Measurements from ENCODE around the gene SYCE3.

Gene SYCE3

GRCh38 chr22:50532824-50533796 lies 29.6 kb downstream of the SYCE3 start:
- H3K23ac ChIP-seq (ENCODE audit: low read length in 2 of 2) = no peak overlapping the region
- H3K27me3 ChIP-seq (ENCODE audit: control insufficient read depth in 1 of 2, insufficient read depth in 1 of 2, low read length in 2 of 2) = peaks cover 0 to 27% of the 10 kb centered on the region in 2 experiments
- 94% methylated on average over 17 of the region's 19 CpGs for WGBS
- H2BK15ac ChIP-seq (ENCODE audit: low read depth, poor library complexity, severe bottlenecking) = no peak overlapping the region
- no peak overlapping the region for H2AK5ac ChIP-seq (ENCODE audit: low read length, severe bottlenecking)
- no peak overlapping the region for H2BK12ac ChIP-seq (ENCODE audit: low read length in 2 of 2)
- H3K4me2 ChIP-seq (ENCODE audit: low read length, poor library complexity, severe bottlenecking) = no peak overlapping the region
- H3K9ac ChIP-seq (ENCODE audit: low read length) = peak overlapping the region; percentile 93
- peaks cover 35% of the 10 kb centered on the region for H3K4me1 ChIP-seq (ENCODE audit: control insufficient read depth, insufficient read depth, low read depth, low read length)
- DNase-seq = peak; percentile 3
- H2AFZ ChIP-seq (ENCODE audit: low read depth, low read length) = no peak overlapping the region
- no peak overlapping the region for H3K18ac ChIP-seq (ENCODE audit: low read depth in 1 of 2, low read length in 2 of 2)
- H4K91ac ChIP-seq (ENCODE audit: low read length) = no peak overlapping the region
- no peak overlapping the region for H3K27ac ChIP-seq (ENCODE audit: low read length, poor library complexity, severe bottlenecking)
- peaks cover 2% of the 10 kb centered on the region for H3K79me1 ChIP-seq (replicated peaks; ENCODE audit: low read length, poor library complexity, severe bottlenecking)
- no peak overlapping the region for H2BK5ac ChIP-seq (ENCODE audit: low read depth, low read length, poor library complexity, severe bottlenecking)
- peak overlapping the region in 1 of 2 experiments; percentile 28 for H3K4ac ChIP-seq (ENCODE audit: low read depth in 1 of 2, low read length in 2 of 2)
- no peak overlapping the region for H3K14ac ChIP-seq (ENCODE audit: low read length in 2 of 2)
- no peaks in the 10 kb centered on the region for H3K9me3 ChIP-seq (ENCODE audit: control insufficient read depth, low read length)
- peaks cover 0 to 3% of the 10 kb centered on the region in 2 experiments for H3K36me3 ChIP-seq (ENCODE audit: control insufficient read depth in 1 of 2, insufficient read depth in 2 of 2, low read depth in 1 of 2, low read length in 2 of 2)
- no peak overlapping the region for H4K8ac ChIP-seq (ENCODE audit: low read length)
- peak overlapping the region; percentile 71 for H2BK120ac ChIP-seq (ENCODE audit: low read depth, low read length)
- no peak overlapping the region for H3K4me3 ChIP-seq (ENCODE audit: insufficient read depth in 1 of 2, low read depth in 1 of 2, low read length in 2 of 2)

GRCh38 chr22:50531962-50532674 lies 30.6 kb downstream of the SYCE3 start:
- Histone ChIP-seq H4K8ac (ENCODE audit: low read length) (peak overlapping the region; percentile 93), H3K27me3 (ENCODE audit: control insufficient read depth in 1 of 2, insufficient read depth in 1 of 2, low read length in 2 of 2) (peaks cover 0 to 27% of the 10 kb centered on the region in 2 experiments), H2BK120ac (ENCODE audit: low read depth, low read length) (peak overlapping the region; percentile 97), H3K79me1 (replicated peaks; ENCODE audit: low read length, poor library complexity, severe bottlenecking) (peaks cover 2% of the 10 kb centered on the region), H2BK15ac (ENCODE audit: low read depth, poor library complexity, severe bottlenecking) (no peak overlapping the region), H3K4me3 (ENCODE audit: insufficient read depth in 1 of 2, low read depth in 1 of 2, low read length in 2 of 2) (peak overlapping the region; percentile 45 to 85), H3K14ac (ENCODE audit: low read length in 2 of 2) (peak overlapping the region in 1 of 2 experiments; percentile 83), H3K9ac (ENCODE audit: low read length) (peak overlapping the region; percentile 93), H3K9me3 (ENCODE audit: control insufficient read depth, low read length) (no peaks in the 10 kb centered on the region), H3K18ac (ENCODE audit: low read depth in 1 of 2, low read length in 2 of 2) (peak overlapping the region; percentile 84 to 95), H3K4me2 (ENCODE audit: low read length, poor library complexity, severe bottlenecking) (peak overlapping the region; percentile 87), H3K23ac (ENCODE audit: low read length in 2 of 2) (no peak overlapping the region), H2BK5ac (ENCODE audit: low read depth, low read length, poor library complexity, severe bottlenecking) (no peak overlapping the region), H2BK12ac (ENCODE audit: low read length in 2 of 2) (peak overlapping the region in 1 of 2 experiments; percentile 86), H2AFZ (ENCODE audit: low read depth, low read length) (peak overlapping the region; percentile 58), H3K27ac (ENCODE audit: low read length, poor library complexity, severe bottlenecking) (no peak overlapping the region), H3K36me3 (ENCODE audit: control insufficient read depth in 1 of 2, insufficient read depth in 2 of 2, low read depth in 1 of 2, low read length in 2 of 2) (peaks cover 0 to 3% of the 10 kb centered on the region in 2 experiments), H3K4me1 (ENCODE audit: control insufficient read depth, insufficient read depth, low read depth, low read length) (peaks cover 39% of the 10 kb centered on the region), H2AK5ac (ENCODE audit: low read length, severe bottlenecking) (no peak overlapping the region), H4K91ac (ENCODE audit: low read length) (peak overlapping the region; percentile 78), H3K4ac (ENCODE audit: low read depth in 1 of 2, low read length in 2 of 2) (peak overlapping the region; percentile 77 to 90)
- DNase-seq = peak; percentile 85
- 5% methylated on average over 45 of the region's 56 CpGs for WGBS

GRCh38 chr22:50531546-50531961 lies 31.2 kb downstream of the SYCE3 start:
- no peak overlapping the region for H2AK5ac ChIP-seq (ENCODE audit: low read length, severe bottlenecking)
- 0% methylated on average over 10 of the region's 44 CpGs for WGBS
- H3K27me3 ChIP-seq (ENCODE audit: control insufficient read depth in 1 of 2, insufficient read depth in 1 of 2, low read length in 2 of 2) = peaks cover 0 to 27% of the 10 kb centered on the region in 2 experiments
- H3K9me3 ChIP-seq (ENCODE audit: control insufficient read depth, low read length) = no peaks in the 10 kb centered on the region
- peaks cover 44% of the 10 kb centered on the region for H3K4me1 ChIP-seq (ENCODE audit: control insufficient read depth, insufficient read depth, low read depth, low read length)
- peak overlapping the region; percentile 98 for H2BK15ac ChIP-seq (ENCODE audit: low read depth, poor library complexity, severe bottlenecking)
- no peak overlapping the region for H2BK5ac ChIP-seq (ENCODE audit: low read depth, low read length, poor library complexity, severe bottlenecking)
- peak overlapping the region; percentile 84 to 95 for H3K18ac ChIP-seq (ENCODE audit: low read depth in 1 of 2, low read length in 2 of 2)
- H3K79me1 ChIP-seq (replicated peaks; ENCODE audit: low read length, poor library complexity, severe bottlenecking) = peaks cover 5% of the 10 kb centered on the region
- peak overlapping the region; percentile 58 for H2AFZ ChIP-seq (ENCODE audit: low read depth, low read length)
- peak overlapping the region in 1 of 2 experiments; percentile 78 for H3K14ac ChIP-seq (ENCODE audit: low read length in 2 of 2)
- peak overlapping the region; percentile 87 for H3K4me2 ChIP-seq (ENCODE audit: low read length, poor library complexity, severe bottlenecking)
- H2BK12ac ChIP-seq (ENCODE audit: low read length in 2 of 2) = peak overlapping the region in 1 of 2 experiments; percentile 34
- peak overlapping the region; percentile 93 for H3K9ac ChIP-seq (ENCODE audit: low read length)
- peak overlapping the region; percentile 45 to 85 for H3K4me3 ChIP-seq (ENCODE audit: insufficient read depth in 1 of 2, low read depth in 1 of 2, low read length in 2 of 2)
- DNase-seq = peak; percentile 40
- H2BK120ac ChIP-seq (ENCODE audit: low read depth, low read length) = peak overlapping the region; percentile 97
- peak overlapping the region in 1 of 2 experiments; percentile 75 for H3K23ac ChIP-seq (ENCODE audit: low read length in 2 of 2)
- H3K4ac ChIP-seq (ENCODE audit: low read depth in 1 of 2, low read length in 2 of 2) = peak overlapping the region; percentile 77 to 90
- H3K27ac ChIP-seq (ENCODE audit: low read length, poor library complexity, severe bottlenecking) = no peak overlapping the region
- H3K36me3 ChIP-seq (ENCODE audit: control insufficient read depth in 1 of 2, insufficient read depth in 2 of 2, low read depth in 1 of 2, low read length in 2 of 2) = peaks cover 0 to 3% of the 10 kb centered on the region in 2 experiments
- peak overlapping the region; percentile 93 for H4K8ac ChIP-seq (ENCODE audit: low read length)
- peak overlapping the region; percentile 73 for H4K91ac ChIP-seq (ENCODE audit: low read length)
